ENCODE data around the gene BCAR3.
"Not testable (repeated sequence)": the region's sequence is repeated elsewhere in the genome, so short reads cannot be mapped to it uniquely, and the experiment has no call there.

- not testable (repeated sequence) for TF ChIP-seq CTCF (IDR thresholded peaks at IDR 0.05); SIN3A (IDR thresholded peaks at IDR 0.05; ENCODE audit: borderline replicate concordance, insufficient read depth, low read depth, low read length)
Observed at GRCh38 chr1:93661341-93661740, 20.3 kb downstream of the BCAR3 start.

Data from Panc1 (cell line).